ENCODE data around the gene EML1.

GRCh38 chr14:99853206-99853605 lies 60.0 kb downstream of the EML1 start:
- TF ChIP-seq CTCF (conservative IDR thresholded peaks at IDR 0.05): no peak
- no peak for TF ChIP-seq ZFX (IDR thresholded peaks at IDR 0.05)

All from C4-2B (cell line).